ENCODE data around the gene SERTAD3.

- TF ChIP-seq EZH2 (IDR thresholded peaks at IDR 0.05) = no peak
- TF ChIP-seq CTCF (IDR thresholded peaks at IDR 0.05) = no peak
Observed at GRCh38 chr19:40397568-40397906, 46.6 kb downstream of the SERTAD3 start.
